KBM-7 (cell line): ENCODE measurements around the gene OTOP2.
"Not testable (repeated sequence)": the region's sequence is repeated elsewhere in the genome, so short reads cannot be mapped to it uniquely, and the experiment has no call there.

ENCODE experiments used
- DNase-seq: peaks from one replicate; pipeline ENCODE4 v3.0.0-alpha.2; 2015
- in situ Hi-C: fragments of 300-500 bp; cut with MboI; formaldehyde crosslinking; loops from 2 replicates; pipeline ENCODE4 v1.14.3; 2020; ENCODE audit warnings: low sequenced_read_pairs, low pct_unique_long_range_greater_than_20kb, mixed read lengths

Gene OTOP2

GRCh38 chr17:74964246-74964761, 40.2 kb downstream of the OTOP2 start:
- in situ Hi-C loops: no loop called here

GRCh38 chr17:74964988-74965622, 41.0 kb downstream of the OTOP2 start:
- in situ Hi-C loops: no loop called here
- DNase-seq: no peak

More at GRCh38 chr17:74964246-74964761, 40.2 kb downstream of the OTOP2 start:
- DNase-seq: no peak

GRCh38 chr17:74968361-74968780, 44.3 kb downstream of the OTOP2 start:
- no peak for DNase-seq
- in situ Hi-C loops: no loop called here

GRCh38 chr17:74969501-74969900, 45.4 kb downstream of the OTOP2 start:
- in situ Hi-C loops, DNase-seq: not testable (repeated sequence)

- in situ Hi-C loops: no loop called here
- DNase-seq: no peak
Observed at GRCh38 chr17:74970395-74970794, 46.3 kb downstream of the OTOP2 start.

GRCh38 chr17:74971069-74971841, 47.2 kb downstream of the OTOP2 start:
- DNase-seq: no peak

GRCh38 chr17:74971842-74972106, 47.7 kb downstream of the OTOP2 start:
- in situ Hi-C loops: no loop called here

More at GRCh38 chr17:74971069-74971841, 47.2 kb downstream of the OTOP2 start:
- in situ Hi-C loops: no loop called here

GRCh38 chr17:74972107-74972972, 48.3 kb downstream of the OTOP2 start, which contains the start of gene HID1:
HID1 (minus strand) TSS chr17:74972759; CDS start chr17:74972656, 103 bp downstream.
- DNase-seq: peak; percentile 33
- in situ Hi-C loops: no loop called here

More at GRCh38 chr17:74971842-74972106, 47.7 kb downstream of the OTOP2 start:
- DNase-seq: no peak

- in situ Hi-C loops: no loop called here
- DNase-seq: no peak
Observed at GRCh38 chr17:74972973-74973328, 48.9 kb downstream of the OTOP2 start.

GRCh38 chr17:74975943-74976342, 51.9 kb downstream of the OTOP2 start:
- in situ Hi-C loops: no loop called here
- DNase-seq: no peak

GRCh38 chr17:74977802-74978201, 53.7 kb downstream of the OTOP2 start:
- DNase-seq: no peak
- in situ Hi-C loops: no loop called here

GRCh38 chr17:74978240-74978639, 54.2 kb downstream of the OTOP2 start:
- DNase-seq: no peak
- in situ Hi-C loops: no loop called here

- no peak for DNase-seq
- in situ Hi-C loops: no loop called here
Observed at GRCh38 chr17:74979408-74980146, 55.5 kb downstream of the OTOP2 start.

GRCh38 chr17:74981318-74981978, 57.4 kb downstream of the OTOP2 start:
- DNase-seq: no peak
- in situ Hi-C loops: no loop called here

- in situ Hi-C loops: no loop called here
- DNase-seq: peak; percentile 84
Observed at GRCh38 chr17:74981979-74982662, 58.0 kb downstream of the OTOP2 start.

- DNase-seq, in situ Hi-C loops: not testable (repeated sequence)
Observed at GRCh38 chr17:74982663-74983313, 58.7 kb downstream of the OTOP2 start.
